ENCODE data around the gene CNTNAP5.

The CNTNAP5 gene

GRCh38 chr2:124753842-124754241 is 728.8 kb downstream of the CNTNAP5 start:
- DNase-seq = no peak

- DNase-seq = no peak
These were observed 730.3 kb downstream of the CNTNAP5 start for GRCh38 chr2:124755386-124755785.

- DNase-seq = no peak
These were observed 731.0 kb downstream of the CNTNAP5 start for GRCh38 chr2:124756048-124756447.

GRCh38 chr2:124762388-124762787 is 737.3 kb downstream of the CNTNAP5 start:
- DNase-seq = no peak

GRCh38 chr2:124763611-124764010 is 738.5 kb downstream of the CNTNAP5 start:
- no peak for DNase-seq

- no peak for DNase-seq
These were observed 749.7 kb downstream of the CNTNAP5 start for GRCh38 chr2:124774781-124775180.

- DNase-seq = no peak
These were observed 751.2 kb downstream of the CNTNAP5 start for GRCh38 chr2:124776332-124776731.

GRCh38 chr2:124778076-124778475 is 753.0 kb downstream of the CNTNAP5 start:
- DNase-seq = no peak

- no peak for DNase-seq
These were observed 771.6 kb downstream of the CNTNAP5 start for GRCh38 chr2:124796647-124797046.

GRCh38 chr2:124797049-124797448 is 772.0 kb downstream of the CNTNAP5 start:
- no peak for DNase-seq

- no peak for DNase-seq
These were observed 773.5 kb downstream of the CNTNAP5 start for GRCh38 chr2:124798551-124798950.

- peak; percentile 4 for DNase-seq
These were observed 779.2 kb downstream of the CNTNAP5 start for GRCh38 chr2:124804014-124804940.

- no peak for DNase-seq
These were observed 780.0 kb downstream of the CNTNAP5 start for GRCh38 chr2:124805060-124805459.

- peak; percentile 14 for DNase-seq
These were observed 785.0 kb downstream of the CNTNAP5 start for GRCh38 chr2:124810132-124810531.

GRCh38 chr2:124814968-124815745 is 790.1 kb downstream of the CNTNAP5 start:
- no peak for DNase-seq

GRCh38 chr2:124816007-124816406 is 790.9 kb downstream of the CNTNAP5 start:
- no peak for DNase-seq

GRCh38 chr2:124822516-124822915 is 797.4 kb downstream of the CNTNAP5 start:
- DNase-seq = no peak

GRCh38 chr2:124824441-124824840 is 799.4 kb downstream of the CNTNAP5 start:
- DNase-seq = no peak

- DNase-seq = no peak
These were observed 807.4 kb downstream of the CNTNAP5 start for GRCh38 chr2:124832521-124832920.

- no peak for DNase-seq
These were observed 809.2 kb downstream of the CNTNAP5 start for GRCh38 chr2:124834331-124834730.

GRCh38 chr2:124835331-124835730 is 810.2 kb downstream of the CNTNAP5 start:
- DNase-seq = no peak

- DNase-seq = no peak
These were observed 811.3 kb downstream of the CNTNAP5 start for GRCh38 chr2:124836416-124836815.

- no peak for DNase-seq
These were observed 812.4 kb downstream of the CNTNAP5 start for GRCh38 chr2:124837496-124837895.

- no peak for DNase-seq
These were observed 813.3 kb downstream of the CNTNAP5 start for GRCh38 chr2:124838406-124838805.
